K562 (cell line): ENCODE measurements around the gene GLT8D2. TPM values are rescaled to one million over a fixed set of nuclear protein-coding genes. Genes with fewer than 3 reads are reported as not detected.

Experiments used
- BDP1 ChIP-seq: IDR thresholded peaks from 3 replicates; pipeline ENCODE4 v1.6.1; 2011; ENCODE audit not compliant: insufficient read length, insufficient read depth
- NUFIP1 ChIP-seq: fragments of 450-650 bp; IDR thresholded peaks from 2 replicates; pipeline ENCODE4 v1.6.1; 2018; ENCODE audit not compliant: partially characterized antibody
- PPARD ChIP-seq: fragments of 250-450 bp; sonication (Bioruptor Pico); IDR thresholded peaks from 2 replicates; pipeline ENCODE4 v1.8.0; 2022; ENCODE audit warnings: inconsistent platforms, mild to moderate bottlenecking, moderate library complexity
- RFX7 ChIP-seq: fragments of 250-450 bp; sonication (Bioruptor Pico); IDR thresholded peaks from 2 replicates; pipeline ENCODE4 v1.5.1; 2021; ENCODE audit warnings: mild to moderate bottlenecking
- SMAD2 ChIP-seq: fragments of 150-350 bp; IDR thresholded peaks from 2 replicates; pipeline ENCODE4 v1.6.1; 2014; ENCODE audit warnings: low read depth, mild to moderate bottlenecking, low read length
- SOX6 ChIP-seq: fragments of 450-650 bp; IDR thresholded peaks from 2 replicates; pipeline ENCODE4 v1.6.1; 2014; ENCODE audit warnings: mild to moderate bottlenecking
- WHSC1 ChIP-seq: IDR thresholded peaks from one replicate; pipeline ENCODE4 v1.6.1; 2012; ENCODE audit warnings: low read length, control low read depth, inconsistent platforms
- YY1 ChIP-seq, 3 experiments: IDR thresholded peaks; 2 replicates each; pipeline ENCODE4 v1.6.1; 2011; ENCODE audit warnings: low read length in 2 of 3, mild to moderate bottlenecking in 2 of 3, moderate library complexity in 2 of 3, borderline replicate concordance in 1 of 3, control low read depth in 1 of 3, low read depth in 1 of 3; ENCODE audit not compliant: insufficient read depth in 3 of 3, insufficient replicate concordance in 2 of 3, control insufficient read depth in 1 of 3, insufficient read length in 1 of 3; ENCODE audit errors: extremely low read depth in 1 of 3
- ZNF184 ChIP-seq: sonication (generic); formaldehyde crosslinking; IDR thresholded peaks from 2 replicates; pipeline ENCODE4 v1.5.0; 2020; ENCODE audit warnings: missing genetic modification reagents
- ZNF263 ChIP-seq: sonication (generic); formaldehyde crosslinking; IDR thresholded peaks from 2 replicates; pipeline ENCODE4 v1.8.0; 2022; ENCODE audit warnings: mild to moderate bottlenecking, missing genetic modification reagents, borderline replicate concordance
- polyA plus RNA-seq, 8 experiments: library from polyadenylated mRNA; depleted of rRNA in 4 of 8; stranded (reverse) in 5 of 8; unstranded in 3 of 8; fragments of >200 nt; fragmentation: Nextera tagmentation in 2 of 8; fragmentation: Illumina TruSeq in 1 of 8; extraction: Ambion mirVana in 2 of 8; extraction: Trizol in 1 of 8; gene quantifications; 2 replicates each; pipeline versions ENCODE4 v1.2.1 to v1.2.3, GENCODE V29; 2011 to 2014; ENCODE audit warnings: inconsistent platforms in 1 of 8, missing spikeins in 1 of 8
- total RNA-seq, 7 experiments: library from RNA; depleted of rRNA in 6 of 7; stranded (reverse); fragments of >200 nt in 6 of 7; fragmentation: Illumina TruSeq in 2 of 7; extraction: Trizol in 2 of 7; gene quantifications; 2 replicates each; pipeline versions ENCODE4 v1.2.1 to v1.2.3, GENCODE V29; 2011 to 2021; ENCODE audit warnings: low replicate concordance in 1 of 7
- TF ChIP-seq, protein P1 (sequence below), 2 experiments: fragments of 450-650 bp in 1 of 2; sonication (generic) in 1 of 2; formaldehyde crosslinking; conservative IDR thresholded peaks; 2 replicates each; pipeline versions ENCODE4 v1.4.0 to v1.8.1; 2020 to 2022; ENCODE audit warnings: mild to moderate bottlenecking in 1 of 2, missing genetic modification reagents in 1 of 2
- TF ChIP-seq, protein P2 (sequence below): fragments of 450-650 bp; IDR thresholded peaks from 2 replicates; pipeline ENCODE4 v1.6.1; 2017; ENCODE audit warnings: antibody characterized with exemption, mild to moderate bottlenecking
- TF ChIP-seq, protein P3 (sequence below): fragments of 200-800 bp; sonication (Bioruptor generic); IDR thresholded peaks from 2 replicates; pipeline ENCODE4 v1.6.1; 2016; ENCODE audit warnings: missing genetic modification characterization, missing compliant biosample characterization
- TF ChIP-seq, protein P4 (sequence below): sonication (generic); formaldehyde crosslinking; IDR thresholded peaks from 2 replicates; pipeline ENCODE4 v1.8.1; 2023; ENCODE audit warnings: mild to moderate bottlenecking, missing genetic modification reagents, moderate library complexity

Gene GLT8D2
- total and polyA plus RNA-seq, 9 of the 15 experiments (the other 6 are each of a cell fraction or from before 2014, with no cell fraction given) = 0.18 to 0.27 (median 0.18) TPM; not detected in 6

DNA sequence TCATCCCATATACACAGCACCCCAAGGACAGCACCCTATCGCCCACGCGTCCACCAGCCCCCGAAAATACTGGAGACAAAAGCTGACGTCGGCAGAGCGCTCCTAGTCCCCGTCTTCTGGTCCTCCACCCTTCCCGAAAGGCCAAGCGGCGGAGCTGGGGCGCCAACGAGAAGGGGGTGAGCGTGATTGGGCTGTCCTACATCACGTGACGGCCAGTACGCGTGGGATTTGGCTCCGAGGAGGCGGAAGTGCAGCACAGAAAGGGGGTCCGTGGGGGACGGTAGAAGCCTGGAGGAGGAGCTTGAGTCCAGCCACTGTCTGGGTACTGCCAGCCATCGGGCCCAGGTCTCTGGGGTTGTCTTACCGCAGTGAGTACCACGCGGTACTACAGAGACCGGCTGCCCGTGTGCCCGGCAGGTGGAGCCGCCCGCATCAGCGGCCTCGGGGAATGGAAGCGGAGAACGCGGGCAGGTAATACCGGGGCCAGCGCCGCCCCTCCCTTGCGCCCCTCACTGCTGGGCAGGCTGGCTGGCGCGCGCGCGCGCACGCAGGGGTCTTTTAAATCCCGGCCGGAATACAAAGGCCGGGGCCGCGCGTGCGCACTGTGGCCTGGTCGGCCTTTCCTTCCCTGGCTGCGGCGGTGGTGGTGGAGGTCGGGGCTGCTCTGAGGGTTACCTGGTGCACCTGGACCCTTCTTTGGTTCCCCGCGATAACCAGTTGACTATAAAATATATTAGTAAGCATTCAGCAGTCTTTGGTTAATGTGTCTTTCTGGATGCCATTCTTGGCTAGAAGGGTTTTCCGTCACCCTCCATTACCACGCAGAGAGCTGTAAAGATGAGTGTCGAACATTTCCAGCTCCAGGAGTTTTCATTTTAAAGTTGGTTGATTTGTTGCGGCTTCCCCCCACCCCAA is 84.1 kb downstream of the GLT8D2 start, which contains the start of gene TDG (continued):
- TF ChIP-seq WHSC1 (no peak), SMAD2 (no peak), BDP1 (no peak), NUFIP1 (no peak), SOX6 (peak; percentile 42; the same call in 1 of the 2 replicates), ZNF263 (CRISPR knock-in tag) (peak; percentile 95), PPARD (CRISPR knock-in tag) (no peak), YY1 (IDR thresholded peaks at IDR 0.05; ENCODE audit: borderline replicate concordance in 1 of 3, control insufficient read depth in 1 of 3, extremely low read depth in 1 of 3, insufficient read depth in 3 of 3, insufficient read length in 1 of 3, insufficient replicate concordance in 2 of 3, low read depth in 1 of 3, low read length in 2 of 3) (peak in 2 of 3 experiments; percentile 48 to 69), ZNF184 (CRISPR knock-in tag) (no peak), RFX7 (CRISPR knock-in tag) (no peak)
- TF ChIP-seq, protein P1, sequence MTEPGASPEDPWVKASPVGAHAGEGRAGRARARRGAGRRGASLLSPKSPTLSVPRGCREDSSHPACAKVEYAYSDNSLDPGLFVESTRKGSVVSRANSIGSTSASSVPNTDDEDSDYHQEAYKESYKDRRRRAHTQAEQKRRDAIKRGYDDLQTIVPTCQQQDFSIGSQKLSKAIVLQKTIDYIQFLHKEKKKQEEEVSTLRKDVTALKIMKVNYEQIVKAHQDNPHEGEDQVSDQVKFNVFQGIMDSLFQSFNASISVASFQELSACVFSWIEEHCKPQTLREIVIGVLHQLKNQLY (CRISPR knock-in tag; conservative IDR thresholded peaks at IDR 0.05) = no peak
- TF ChIP-seq, protein P2, sequence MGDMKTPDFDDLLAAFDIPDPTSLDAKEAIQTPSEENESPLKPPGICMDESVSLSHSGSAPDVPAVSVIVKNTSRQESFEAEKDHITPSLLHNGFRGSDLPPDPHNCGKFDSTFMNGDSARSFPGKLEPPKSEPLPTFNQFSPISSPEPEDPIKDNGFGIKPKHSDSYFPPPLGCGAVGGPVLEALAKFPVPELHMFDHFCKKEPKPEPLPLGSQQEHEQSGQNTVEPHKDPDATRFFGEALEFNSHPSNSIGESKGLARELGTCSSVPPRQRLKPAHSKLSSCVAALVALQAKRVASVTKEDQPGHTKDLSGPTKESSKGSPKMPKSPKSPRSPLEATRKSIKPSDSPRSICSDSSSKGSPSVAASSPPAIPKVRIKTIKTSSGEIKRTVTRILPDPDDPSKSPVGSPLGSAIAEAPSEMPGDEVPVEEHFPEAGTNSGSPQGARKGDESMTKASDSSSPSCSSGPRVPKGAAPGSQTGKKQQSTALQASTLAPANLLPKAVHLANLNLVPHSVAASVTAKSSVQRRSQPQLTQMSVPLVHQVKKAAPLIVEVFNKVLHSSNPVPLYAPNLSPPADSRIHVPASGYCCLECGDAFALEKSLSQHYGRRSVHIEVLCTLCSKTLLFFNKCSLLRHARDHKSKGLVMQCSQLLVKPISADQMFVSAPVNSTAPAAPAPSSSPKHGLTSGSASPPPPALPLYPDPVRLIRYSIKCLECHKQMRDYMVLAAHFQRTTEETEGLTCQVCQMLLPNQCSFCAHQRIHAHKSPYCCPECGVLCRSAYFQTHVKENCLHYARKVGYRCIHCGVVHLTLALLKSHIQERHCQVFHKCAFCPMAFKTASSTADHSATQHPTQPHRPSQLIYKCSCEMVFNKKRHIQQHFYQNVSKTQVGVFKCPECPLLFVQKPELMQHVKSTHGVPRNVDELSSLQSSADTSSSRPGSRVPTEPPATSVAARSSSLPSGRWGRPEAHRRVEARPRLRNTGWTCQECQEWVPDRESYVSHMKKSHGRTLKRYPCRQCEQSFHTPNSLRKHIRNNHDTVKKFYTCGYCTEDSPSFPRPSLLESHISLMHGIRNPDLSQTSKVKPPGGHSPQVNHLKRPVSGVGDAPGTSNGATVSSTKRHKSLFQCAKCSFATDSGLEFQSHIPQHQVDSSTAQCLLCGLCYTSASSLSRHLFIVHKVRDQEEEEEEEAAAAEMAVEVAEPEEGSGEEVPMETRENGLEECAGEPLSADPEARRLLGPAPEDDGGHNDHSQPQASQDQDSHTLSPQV = peak; percentile 60
- TF ChIP-seq, protein P3, sequence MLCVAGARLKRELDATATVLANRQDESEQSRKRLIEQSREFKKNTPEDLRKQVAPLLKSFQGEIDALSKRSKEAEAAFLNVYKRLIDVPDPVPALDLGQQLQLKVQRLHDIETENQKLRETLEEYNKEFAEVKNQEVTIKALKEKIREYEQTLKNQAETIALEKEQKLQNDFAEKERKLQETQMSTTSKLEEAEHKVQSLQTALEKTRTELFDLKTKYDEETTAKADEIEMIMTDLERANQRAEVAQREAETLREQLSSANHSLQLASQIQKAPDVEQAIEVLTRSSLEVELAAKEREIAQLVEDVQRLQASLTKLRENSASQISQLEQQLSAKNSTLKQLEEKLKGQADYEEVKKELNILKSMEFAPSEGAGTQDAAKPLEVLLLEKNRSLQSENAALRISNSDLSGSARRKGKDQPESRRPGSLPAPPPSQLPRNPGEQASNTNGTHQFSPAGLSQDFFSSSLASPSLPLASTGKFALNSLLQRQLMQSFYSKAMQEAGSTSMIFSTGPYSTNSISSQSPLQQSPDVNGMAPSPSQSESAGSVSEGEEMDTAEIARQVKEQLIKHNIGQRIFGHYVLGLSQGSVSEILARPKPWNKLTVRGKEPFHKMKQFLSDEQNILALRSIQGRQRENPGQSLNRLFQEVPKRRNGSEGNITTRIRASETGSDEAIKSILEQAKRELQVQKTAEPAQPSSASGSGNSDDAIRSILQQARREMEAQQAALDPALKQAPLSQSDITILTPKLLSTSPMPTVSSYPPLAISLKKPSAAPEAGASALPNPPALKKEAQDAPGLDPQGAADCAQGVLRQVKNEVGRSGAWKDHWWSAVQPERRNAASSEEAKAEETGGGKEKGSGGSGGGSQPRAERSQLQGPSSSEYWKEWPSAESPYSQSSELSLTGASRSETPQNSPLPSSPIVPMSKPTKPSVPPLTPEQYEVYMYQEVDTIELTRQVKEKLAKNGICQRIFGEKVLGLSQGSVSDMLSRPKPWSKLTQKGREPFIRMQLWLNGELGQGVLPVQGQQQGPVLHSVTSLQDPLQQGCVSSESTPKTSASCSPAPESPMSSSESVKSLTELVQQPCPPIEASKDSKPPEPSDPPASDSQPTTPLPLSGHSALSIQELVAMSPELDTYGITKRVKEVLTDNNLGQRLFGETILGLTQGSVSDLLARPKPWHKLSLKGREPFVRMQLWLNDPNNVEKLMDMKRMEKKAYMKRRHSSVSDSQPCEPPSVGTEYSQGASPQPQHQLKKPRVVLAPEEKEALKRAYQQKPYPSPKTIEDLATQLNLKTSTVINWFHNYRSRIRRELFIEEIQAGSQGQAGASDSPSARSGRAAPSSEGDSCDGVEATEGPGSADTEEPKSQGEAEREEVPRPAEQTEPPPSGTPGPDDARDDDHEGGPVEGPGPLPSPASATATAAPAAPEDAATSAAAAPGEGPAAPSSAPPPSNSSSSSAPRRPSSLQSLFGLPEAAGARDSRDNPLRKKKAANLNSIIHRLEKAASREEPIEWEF (CRISPR knock-in tag) = no peak
- TF ChIP-seq, protein P4, sequence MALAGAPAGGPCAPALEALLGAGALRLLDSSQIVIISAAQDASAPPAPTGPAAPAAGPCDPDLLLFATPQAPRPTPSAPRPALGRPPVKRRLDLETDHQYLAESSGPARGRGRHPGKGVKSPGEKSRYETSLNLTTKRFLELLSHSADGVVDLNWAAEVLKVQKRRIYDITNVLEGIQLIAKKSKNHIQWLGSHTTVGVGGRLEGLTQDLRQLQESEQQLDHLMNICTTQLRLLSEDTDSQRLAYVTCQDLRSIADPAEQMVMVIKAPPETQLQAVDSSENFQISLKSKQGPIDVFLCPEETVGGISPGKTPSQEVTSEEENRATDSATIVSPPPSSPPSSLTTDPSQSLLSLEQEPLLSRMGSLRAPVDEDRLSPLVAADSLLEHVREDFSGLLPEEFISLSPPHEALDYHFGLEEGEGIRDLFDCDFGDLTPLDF (CRISPR knock-in tag) = peak; percentile 60; the same call in 1 of the 2 replicates
